ENCODE results near the gene GUCY1A2.

DNA sequence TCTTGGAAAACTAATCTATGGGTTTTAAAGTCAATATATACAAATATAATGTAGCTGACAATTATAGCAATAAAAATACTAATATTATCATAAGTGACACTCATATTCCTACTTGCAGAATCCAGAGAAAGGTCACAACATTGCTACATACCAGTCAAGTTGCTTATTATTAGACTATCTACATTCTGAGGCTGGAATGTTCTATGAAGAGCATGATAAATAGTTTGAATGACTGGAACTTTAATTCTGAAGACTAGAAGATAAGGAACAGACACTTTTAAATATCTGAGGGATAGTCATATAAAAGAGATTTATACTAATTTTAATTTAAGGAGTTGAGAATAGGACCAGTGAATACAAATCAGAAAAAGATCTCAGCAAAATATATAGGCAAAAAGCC, 146.0 kb downstream of the GUCY1A2 start:
- TF ChIP-seq, protein P1, sequence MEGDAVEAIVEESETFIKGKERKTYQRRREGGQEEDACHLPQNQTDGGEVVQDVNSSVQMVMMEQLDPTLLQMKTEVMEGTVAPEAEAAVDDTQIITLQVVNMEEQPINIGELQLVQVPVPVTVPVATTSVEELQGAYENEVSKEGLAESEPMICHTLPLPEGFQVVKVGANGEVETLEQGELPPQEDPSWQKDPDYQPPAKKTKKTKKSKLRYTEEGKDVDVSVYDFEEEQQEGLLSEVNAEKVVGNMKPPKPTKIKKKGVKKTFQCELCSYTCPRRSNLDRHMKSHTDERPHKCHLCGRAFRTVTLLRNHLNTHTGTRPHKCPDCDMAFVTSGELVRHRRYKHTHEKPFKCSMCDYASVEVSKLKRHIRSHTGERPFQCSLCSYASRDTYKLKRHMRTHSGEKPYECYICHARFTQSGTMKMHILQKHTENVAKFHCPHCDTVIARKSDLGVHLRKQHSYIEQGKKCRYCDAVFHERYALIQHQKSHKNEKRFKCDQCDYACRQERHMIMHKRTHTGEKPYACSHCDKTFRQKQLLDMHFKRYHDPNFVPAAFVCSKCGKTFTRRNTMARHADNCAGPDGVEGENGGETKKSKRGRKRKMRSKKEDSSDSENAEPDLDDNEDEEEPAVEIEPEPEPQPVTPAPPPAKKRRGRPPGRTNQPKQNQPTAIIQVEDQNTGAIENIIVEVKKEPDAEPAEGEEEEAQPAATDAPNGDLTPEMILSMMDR (optimal IDR thresholded peaks at IDR 0.05 in 1 of 3, IDR thresholded peaks at IDR 0.05 in 1 of 3, conservative IDR thresholded peaks at IDR 0.05 in 1 of 3; ENCODE audit: extremely low read depth in 1 of 3, insufficient read depth in 2 of 3, low read length in 3 of 3) = no peak
- no peak for TF ChIP-seq EZH2 (IDR thresholded peaks at IDR 0.05; ENCODE audit: low read length)

Measured in keratinocyte (primary cell).